Colonic mucosa (tissue), 4 donors: ENCODE data around the gene AHCYL1. TPM values are rescaled to one million over a fixed set of nuclear protein-coding genes. Genes with fewer than 3 reads are reported as not detected.
"Not testable (repeated sequence)": the region's sequence is repeated elsewhere in the genome, so short reads cannot be mapped to it uniquely, and the experiment has no call there.

Experiments used
- DNase-seq: peaks from one replicate; pipeline ENCODE4 v3.0.0-alpha.2; 2020
- H3K27ac ChIP-seq: fragments of 200-600 bp; one replicate; pipeline ENCODE4 v1.8.0; 2021
- H3K27me3 ChIP-seq: fragments of 200-600 bp; one replicate; pipeline ENCODE4 v1.8.0; 2021
- H3K36me3 ChIP-seq: fragments of 200-600 bp; one replicate; pipeline ENCODE4 v1.8.0; 2021
- H3K4me1 ChIP-seq: fragments of 200-600 bp; one replicate; pipeline ENCODE4 v1.8.0; 2021; ENCODE audit warnings: mild to moderate bottlenecking
- H3K4me3 ChIP-seq: fragments of 200-600 bp; one replicate; pipeline ENCODE4 v1.8.0; 2021
- H3K9ac ChIP-seq, 2 donors: one replicate each; pipeline ENCODE4 v1.7.0; 2013; ENCODE audit warnings: control low read depth in 2 of 2, low read depth in 2 of 2, low read length in 2 of 2
- H3K9me3 ChIP-seq: fragments of 200-600 bp; one replicate; pipeline ENCODE4 v1.8.0; 2021
- CTCF ChIP-seq: fragments of 200-600 bp; IDR thresholded peaks from one replicate; pipeline ENCODE4 v1.8.0; 2022; ENCODE audit warnings: antibody characterized with exemption, mild to moderate bottlenecking
- intact Hi-C: fragments of 100-400 bp; cut with DNase I; formaldehyde crosslinking; loops from one replicate; pipeline ENCODE4 v1.14.1; 2022
- total RNA-seq, 2 donors: library from RNA; stranded (reverse); fragmentation: NEBNext Ultra II Directional in 1 of 2; extraction: Animal tissue kit (Norgen Biotek cat#: 25700) in 1 of 2; gene quantifications; one replicate each; pipeline ENCODE4 v1.2.1, GENCODE V29; 2021
- donor health status: healthy.
- donor health status: DM: no; HTN: no; CAD: no.
- donor health status: DM: no; HTN: no; CAD: no.

AHCYL1 gene
- total RNA-seq, 2 donors from 2014 or later, result 108 to 115 TPM

GRCh38 chr1:109950509-109950908, 34.1 kb upstream of the AHCYL1 start:
- Histone ChIP-seq H3K9me3 (no peaks in the 10 kb centered on the region), H3K9ac (no peak overlapping the region), H3K4me1 (no peaks in the 10 kb centered on the region), H3K27me3 (no peaks in the 10 kb centered on the region), H3K36me3 (no peaks in the 10 kb centered on the region), H3K27ac (no peak overlapping the region), H3K4me3 (no peak overlapping the region)
- no peak for DNase-seq
- intact Hi-C loops, result no loop called here
- no peak for TF ChIP-seq CTCF

- H3K27ac ChIP-seq, H3K9me3 ChIP-seq, H3K4me1 ChIP-seq, intact Hi-C loops, H3K27me3 ChIP-seq, H3K9ac ChIP-seq, H3K36me3 ChIP-seq, DNase-seq, H3K4me3 ChIP-seq: not testable (repeated sequence)
These were observed 33.1 kb upstream of the AHCYL1 start for GRCh38 chr1:109951501-109951900.

- H3K4me1 ChIP-seq, result no peaks in the 10 kb centered on the region
- H3K9me3 ChIP-seq, result no peaks in the 10 kb centered on the region
- H3K27me3 ChIP-seq, result no peaks in the 10 kb centered on the region
- no peaks in the 10 kb centered on the region for H3K36me3 ChIP-seq
- no peak overlapping the region for H3K4me3 ChIP-seq
- DNase-seq, result no peak
- intact Hi-C loops, result no loop called here
- no peak overlapping the region for H3K9ac ChIP-seq
- H3K27ac ChIP-seq, result no peak overlapping the region
- TF ChIP-seq CTCF, result no peak
These were observed 30.5 kb upstream of the AHCYL1 start for GRCh38 chr1:109954041-109954512.

- intact Hi-C loops, result no loop called here
- H3K4me1 ChIP-seq, result no peaks in the 10 kb centered on the region
- no peaks in the 10 kb centered on the region for H3K27me3 ChIP-seq
- DNase-seq, result no peak
- H3K9me3 ChIP-seq, result no peaks in the 10 kb centered on the region
- H3K4me3 ChIP-seq, result no peak overlapping the region
- no peaks in the 10 kb centered on the region for H3K36me3 ChIP-seq
- no peak for TF ChIP-seq CTCF
- H3K9ac ChIP-seq, result no peak overlapping the region
- no peak overlapping the region for H3K27ac ChIP-seq
These were observed 25.0 kb upstream of the AHCYL1 start for GRCh38 chr1:109959632-109959973.

GRCh38 chr1:109959974-109960744, 24.4 kb upstream of the AHCYL1 start:
- H3K36me3 ChIP-seq, result no peaks in the 10 kb centered on the region
- peak; percentile 23 for DNase-seq
- intact Hi-C loops, result no loop called here
- H3K9ac ChIP-seq, result no peak overlapping the region
- no peak for TF ChIP-seq CTCF
- H3K9me3 ChIP-seq, result no peaks in the 10 kb centered on the region
- no peaks in the 10 kb centered on the region for H3K4me1 ChIP-seq
- H3K27ac ChIP-seq, result no peak overlapping the region
- no peak overlapping the region for H3K4me3 ChIP-seq
- no peaks in the 10 kb centered on the region for H3K27me3 ChIP-seq

- DNase-seq, result no peak
- Histone ChIP-seq H3K4me3 (no peak overlapping the region), H3K4me1 (no peaks in the 10 kb centered on the region), H3K36me3 (no peaks in the 10 kb centered on the region), H3K9ac (no peak overlapping the region), H3K27me3 (no peaks in the 10 kb centered on the region), H3K9me3 (no peaks in the 10 kb centered on the region), H3K27ac (no peak overlapping the region)
- intact Hi-C loops, result no loop called here
- TF ChIP-seq CTCF, result no peak
These were observed 23.8 kb upstream of the AHCYL1 start for GRCh38 chr1:109960745-109961094.
